NCI-H526 treated with DMSO at 0.1 percent for 48 hours (cell line): Measurements from ENCODE around the gene TTC28.

Experiments used
- DNase-seq: peaks from one replicate; lab custom pipeline; 2025; lab: John Stamatoyannopoulos, UW

TTC28 gene

DNA sequence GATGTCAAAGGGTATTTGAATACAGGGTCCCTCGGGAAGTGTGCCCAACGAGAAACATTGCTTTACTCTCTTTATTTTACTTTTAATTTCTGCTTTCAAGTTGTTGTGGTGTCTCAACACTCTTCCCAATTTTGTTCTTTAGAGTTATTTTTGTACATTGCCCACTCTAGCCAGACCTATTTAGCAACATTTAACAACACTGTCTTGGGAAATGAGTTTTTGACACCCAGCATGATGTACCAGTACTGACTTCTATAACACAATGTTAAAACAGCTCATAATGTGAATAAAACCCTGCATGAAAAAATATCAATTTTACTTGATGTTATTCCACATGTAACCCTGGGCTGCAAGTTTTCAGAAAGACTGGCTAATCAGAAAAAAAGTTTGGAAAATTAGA lies 410.4 kb downstream of the TTC28 start:
- DNase-seq: no peak

DNA sequence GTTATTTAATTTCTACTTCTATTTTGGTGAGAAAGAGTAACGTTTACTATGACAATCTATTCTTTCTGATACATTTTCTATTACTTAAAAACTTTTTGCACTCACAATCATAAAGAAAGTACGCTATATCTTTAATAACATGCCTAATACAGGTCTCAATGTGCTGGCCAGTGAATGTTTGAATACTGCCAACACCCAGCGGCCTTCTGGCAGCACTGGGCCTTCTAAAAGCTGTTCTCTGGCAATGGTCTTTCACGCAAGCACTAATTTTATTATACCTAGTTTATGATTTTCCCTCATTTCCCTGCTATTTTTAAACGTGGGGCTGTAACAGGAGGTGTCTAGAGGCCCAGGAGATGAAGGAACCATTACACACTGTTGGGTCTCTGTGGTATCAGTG lies 410.8 kb downstream of the TTC28 start:
- DNase-seq: no peak

- DNase-seq: no peak
Observed at GRCh38 chr22:28268171-28268570, 411.5 kb downstream of the TTC28 start.

DNA sequence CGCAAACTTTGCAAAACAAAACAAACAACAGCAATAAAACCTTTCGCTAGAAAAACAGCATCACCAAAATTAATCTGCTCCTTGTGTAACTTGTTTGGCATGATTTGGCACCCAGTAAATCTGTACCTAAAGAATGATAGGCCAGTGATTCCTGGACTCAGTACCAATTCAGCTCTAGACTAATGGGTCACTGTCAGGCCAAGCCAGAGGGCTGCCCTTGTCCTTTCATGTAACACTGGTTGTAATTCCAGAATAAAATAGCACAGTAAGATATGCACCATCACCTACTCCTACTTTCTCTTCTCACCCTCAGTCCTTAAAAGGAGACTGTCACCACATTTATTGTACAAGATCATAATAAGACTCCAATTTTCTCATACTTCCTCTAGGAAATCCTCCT lies 419.0 kb downstream of the TTC28 start:
- no peak for DNase-seq

GRCh38 chr22:28259774-28260312 lies 419.8 kb downstream of the TTC28 start:
- DNase-seq: no peak

- DNase-seq: no peak
Observed at GRCh38 chr22:28254396-28254795, 425.2 kb downstream of the TTC28 start.

DNA sequence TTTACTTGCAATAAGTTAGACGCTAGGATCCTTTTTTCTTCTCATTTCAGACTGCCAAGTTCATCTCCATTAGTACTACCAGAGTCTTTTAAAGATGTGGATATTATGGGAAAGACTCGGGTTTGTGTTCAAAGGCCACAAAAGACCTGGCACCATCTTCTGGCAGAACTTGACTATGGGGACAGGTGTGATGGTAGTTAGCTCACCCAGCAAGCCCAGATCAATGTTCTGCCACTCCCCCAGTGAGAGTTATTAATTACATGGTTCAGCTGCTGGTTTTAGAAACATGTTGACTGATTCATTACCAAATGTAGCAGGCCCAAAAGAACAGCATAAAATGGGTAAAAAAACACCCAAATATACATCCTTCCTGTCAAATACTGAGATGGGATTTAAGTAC lies 427.1 kb downstream of the TTC28 start:
- DNase-seq: no peak

DNA sequence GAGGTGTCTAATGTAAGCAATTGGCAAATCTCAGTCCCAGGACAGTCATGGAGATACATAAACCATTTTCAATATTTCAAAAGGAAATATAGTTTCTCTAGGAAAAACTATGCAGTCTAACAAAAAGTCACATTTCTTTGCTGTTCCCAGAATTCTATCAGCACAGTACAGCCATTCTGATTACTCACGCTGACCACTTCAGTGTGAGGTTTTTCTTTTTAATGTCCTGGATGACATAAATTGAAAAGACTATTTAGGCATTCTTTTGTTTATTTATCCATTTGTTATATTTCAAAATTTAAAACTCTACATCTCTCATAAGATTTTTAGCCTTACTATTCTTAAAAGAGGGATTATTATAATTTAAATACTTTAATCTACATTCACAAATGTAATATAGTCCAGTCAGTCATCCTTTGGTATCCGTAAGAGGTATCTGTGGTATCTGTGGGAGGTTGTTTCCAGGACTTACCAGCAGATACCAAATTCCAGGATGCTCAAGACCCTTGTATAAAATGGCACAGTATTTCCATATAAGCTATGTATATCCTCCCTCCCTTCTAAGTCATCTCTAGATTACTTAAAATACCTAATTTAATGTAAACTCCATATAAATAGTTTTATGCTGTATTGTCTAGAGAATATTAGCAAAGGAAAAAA lies 429.5 kb downstream of the TTC28 start:
- no peak for DNase-seq

GRCh38 chr22:28249402-28249801 lies 430.2 kb downstream of the TTC28 start:
- no peak for DNase-seq

DNA sequence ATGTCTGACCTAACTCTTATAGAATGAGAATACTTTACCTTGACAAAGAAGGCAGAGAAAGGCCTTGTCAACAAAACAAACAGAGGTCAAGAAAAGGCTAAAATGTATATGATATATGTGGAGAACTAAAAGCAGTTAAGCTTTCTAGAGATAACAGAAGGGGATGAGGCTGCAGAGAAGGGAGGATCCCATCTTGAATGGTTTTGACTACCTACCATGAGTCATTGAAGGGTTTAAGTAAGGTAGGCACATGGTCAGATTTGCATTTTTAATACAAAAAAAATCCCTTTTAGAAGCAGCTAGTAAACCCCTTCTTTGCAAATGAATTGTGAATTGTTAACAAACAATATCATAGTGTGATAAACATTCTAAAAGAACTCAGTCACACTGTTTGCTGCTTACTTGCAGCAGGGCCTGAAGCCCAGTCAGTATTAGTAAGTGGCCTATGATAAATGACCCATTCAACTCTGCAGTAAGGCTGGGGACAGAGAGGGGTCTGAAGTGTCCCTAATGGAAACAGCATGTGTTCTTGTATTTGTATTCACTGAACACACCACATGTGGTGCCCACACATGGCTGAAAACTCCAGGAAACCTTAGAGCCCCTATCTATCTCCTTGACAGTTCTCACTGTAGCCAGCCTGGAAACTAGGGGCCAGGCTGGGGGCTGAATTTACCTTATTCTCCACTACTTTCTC lies 431.8 kb downstream of the TTC28 start:
- no peak for DNase-seq

- DNase-seq: no peak
Observed at GRCh38 chr22:28247136-28247535, 432.5 kb downstream of the TTC28 start.

DNA sequence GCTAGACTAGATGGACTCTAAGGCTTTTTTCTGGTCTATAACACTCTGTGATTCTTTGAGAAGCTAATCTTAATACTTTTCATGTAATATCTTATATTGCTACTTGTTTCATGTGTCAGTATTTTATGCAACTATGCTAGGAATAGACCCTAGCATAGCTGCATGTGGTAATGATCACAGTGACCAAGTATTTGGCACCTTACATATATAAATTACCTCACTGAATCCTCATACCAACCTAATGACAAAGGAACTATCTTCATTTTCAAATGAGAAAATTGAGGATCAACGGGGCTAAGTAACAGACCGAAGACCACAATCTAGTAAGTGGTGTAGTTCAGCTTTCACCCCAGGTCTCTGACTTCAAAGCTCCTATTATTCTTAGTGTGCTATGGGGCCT lies 433.2 kb downstream of the TTC28 start:
- no peak for DNase-seq

GRCh38 chr22:28245579-28246224 lies 433.9 kb downstream of the TTC28 start:
- DNase-seq: no peak

- DNase-seq: no peak
Observed at GRCh38 chr22:28244757-28245156, 434.9 kb downstream of the TTC28 start.

DNA sequence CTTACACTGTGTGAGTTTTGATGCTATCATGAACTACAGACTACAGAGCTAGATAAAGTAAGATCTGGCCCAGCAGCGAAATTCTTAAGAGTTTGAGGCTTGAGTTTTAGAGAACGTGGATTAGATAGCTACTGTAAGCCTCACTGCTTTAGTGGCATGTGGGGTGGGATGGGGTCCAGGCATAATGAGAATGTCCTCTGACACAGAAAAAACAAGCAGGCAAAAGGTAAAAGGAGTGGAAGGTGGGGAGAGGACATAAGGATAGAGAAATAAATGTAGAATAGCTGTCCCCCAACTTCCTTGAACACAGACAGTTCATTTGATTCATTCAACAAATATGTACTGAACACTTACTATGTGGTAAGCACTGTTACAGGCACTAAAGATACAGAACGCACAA lies 436.1 kb downstream of the TTC28 start:
- no peak for DNase-seq

DNA sequence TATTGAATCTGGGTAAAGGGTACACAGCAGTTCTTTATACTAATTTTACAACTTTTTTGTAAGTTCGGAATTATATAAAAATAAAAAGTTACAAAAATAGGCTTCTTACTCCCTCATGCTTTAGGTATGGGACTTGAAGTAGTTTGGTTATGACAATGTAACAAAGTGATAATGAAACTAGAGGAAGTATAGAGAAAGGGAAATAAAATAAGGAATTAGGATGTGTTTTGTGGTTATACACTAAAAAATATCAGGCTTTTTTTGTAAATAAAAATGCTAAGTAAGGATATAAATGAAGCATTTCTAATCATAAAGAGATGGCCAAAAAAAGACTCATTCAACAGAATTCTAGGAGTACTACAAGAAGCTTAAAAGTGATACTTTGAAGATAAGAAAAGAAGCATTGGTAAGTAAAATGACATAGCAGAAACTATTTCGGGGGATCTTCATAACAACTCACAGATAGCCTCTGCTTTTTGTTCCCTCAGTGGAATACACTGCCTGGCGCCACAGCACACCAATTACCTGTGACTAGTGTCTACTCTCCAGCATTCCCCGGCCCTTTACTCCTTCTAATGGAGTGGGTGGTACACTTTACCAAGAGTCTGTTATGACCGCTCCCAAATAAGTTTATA lies 437.9 kb downstream of the TTC28 start:
- DNase-seq: no peak

DNA sequence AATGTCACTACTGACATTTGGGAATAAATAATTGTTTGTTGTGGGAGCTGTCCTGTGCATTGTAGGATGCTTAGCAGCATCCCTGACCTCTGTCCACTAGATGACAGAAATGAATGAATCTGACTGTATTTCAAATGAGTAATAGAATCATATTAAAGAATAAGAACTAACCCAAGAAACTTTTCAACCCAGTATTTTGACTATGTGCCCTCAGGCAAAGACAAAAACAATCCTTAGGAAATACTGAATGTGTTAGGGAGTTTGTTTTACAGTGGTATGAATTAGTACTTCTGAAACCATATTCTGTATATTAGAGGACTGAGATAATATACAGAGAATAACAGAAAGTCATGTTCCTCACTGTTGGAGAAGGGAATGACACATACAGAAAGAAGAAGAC lies 439.7 kb downstream of the TTC28 start:
- DNase-seq: no peak

DNA sequence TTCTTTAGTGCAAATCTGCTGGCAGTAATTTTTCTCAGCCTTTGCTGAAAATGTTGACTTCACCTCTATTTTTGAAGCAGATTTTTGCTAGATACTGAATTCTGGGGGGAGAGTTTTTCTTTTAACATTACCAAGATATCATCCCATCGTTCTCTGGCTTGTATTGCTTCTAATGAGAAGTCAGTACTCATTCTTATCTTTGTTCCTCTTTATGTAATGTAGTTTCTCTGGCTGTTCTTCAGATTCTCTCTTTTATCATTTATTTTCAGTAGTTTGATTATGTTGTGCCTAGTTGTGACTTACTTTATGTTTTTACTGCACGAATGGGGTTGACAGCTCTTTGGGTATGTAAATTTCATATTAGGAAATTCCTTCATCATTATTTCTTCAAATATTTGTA lies 441.9 kb downstream of the TTC28 start:
- DNase-seq: no peak

GRCh38 chr22:28237112-28237511 lies 442.5 kb downstream of the TTC28 start:
- DNase-seq: no peak

- no peak for DNase-seq
Observed at GRCh38 chr22:28232204-28232603, 447.4 kb downstream of the TTC28 start.

GRCh38 chr22:28231441-28231840 lies 448.2 kb downstream of the TTC28 start:
- DNase-seq: no peak

- DNase-seq: no peak
Observed at GRCh38 chr22:28230671-28231070, 449.0 kb downstream of the TTC28 start.
